HFFc6 (cell line): ENCODE data around the gene TMPRSS3. TPM values are rescaled to one million over a fixed set of nuclear protein-coding genes. Genes with fewer than 3 reads are reported as not detected.

Experiments used
- total RNA-seq, 6 experiments: library from RNA; stranded (reverse); fragmentation: NEBNext Ultra II Directional; extraction: Animal tissue kit (Norgen Biotek cat#: 25700); gene quantifications; 2 replicates in 1 of 6; 3 replicates in 5 of 6; pipeline ENCODE4 v1.2.3, GENCODE V29; 2021

The TMPRSS3 gene
- total RNA-seq, 6 experiments from 2014 or later: not detected

Other genes starting within 250 kb of the TMPRSS3 start
- gene ABCG1, start 176.9 kb downstream of the TMPRSS3 start, total RNA-seq: not detected
- gene TFF3, start 80.6 kb downstream of the TMPRSS3 start, total RNA-seq: not detected
- gene TFF2, start 45.1 kb downstream of the TMPRSS3 start, total RNA-seq: not detected
- not detected for gene TFF1, start 29.5 kb downstream of the TMPRSS3 start, total RNA-seq
- gene UBASH3A, start 7.8 kb upstream of the TMPRSS3 start, total RNA-seq: not detected
- not detected for gene RSPH1, start 100.2 kb upstream of the TMPRSS3 start, total RNA-seq
- gene SLC37A1, start 117.8 kb upstream of the TMPRSS3 start, total RNA-seq: not detected